GM12801 (cell line): ENCODE measurements around the gene IKZF5.

Experiments used
- CTCF ChIP-seq: IDR thresholded peaks from one replicate; pipeline ENCODE4 v1.5.1; 2011; ENCODE audit warnings: control low read depth; ENCODE audit not compliant: insufficient read length; ENCODE audit errors: extremely low read depth

The IKZF5 gene

GRCh38 chr10:123014772-123015171 is 6.2 kb upstream of the IKZF5 start:
- TF ChIP-seq CTCF: no peak

DNA sequence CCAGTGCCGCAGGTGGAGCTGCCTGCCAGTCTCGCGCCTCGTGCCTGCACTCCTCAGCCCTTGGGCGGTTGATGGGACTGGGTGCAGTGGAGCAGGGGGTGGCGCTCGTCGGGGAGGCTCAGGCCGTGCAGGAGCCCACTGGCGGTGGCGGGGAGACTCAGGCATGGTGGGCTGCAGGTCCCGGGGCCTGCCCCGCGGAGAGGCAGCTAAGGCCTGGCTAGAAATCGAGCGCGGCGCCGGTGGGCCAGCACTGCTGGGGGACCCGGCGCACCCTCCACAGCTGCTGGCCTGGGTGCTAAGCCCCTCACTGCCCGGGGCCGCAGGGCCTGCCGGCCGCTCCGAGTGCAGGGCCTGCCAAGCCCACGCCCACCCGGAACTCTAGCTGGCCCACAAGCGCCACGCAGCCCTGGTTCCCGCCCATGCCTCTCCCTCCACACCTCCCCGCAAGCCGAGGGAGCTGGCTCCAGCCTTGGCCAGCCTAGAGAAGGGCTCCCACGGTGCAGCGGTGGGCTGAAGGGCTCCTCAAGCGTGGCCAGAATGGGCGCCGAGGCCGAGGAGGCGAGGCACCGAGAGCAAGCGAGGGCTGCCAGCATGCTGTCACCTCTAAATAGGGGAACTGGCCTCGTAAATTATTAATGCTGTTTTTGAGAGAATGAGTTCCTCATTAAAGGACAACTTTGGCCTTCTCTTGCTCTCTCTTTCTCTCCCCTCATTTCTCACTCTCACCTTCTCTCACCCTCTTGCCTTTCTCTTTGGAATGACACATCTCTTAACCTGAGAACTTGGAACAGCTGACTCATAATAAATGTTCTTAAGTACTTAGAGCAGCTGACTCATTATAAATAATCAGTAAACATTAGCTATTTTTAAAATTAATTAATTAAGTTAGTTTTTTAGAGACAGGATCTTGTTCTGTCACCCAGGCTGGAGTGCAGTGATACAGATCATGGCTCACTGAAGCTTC is 5.1 kb upstream of the IKZF5 start:
- no peak for TF ChIP-seq CTCF

GRCh38 chr10:123011987-123012386 is 3.4 kb upstream of the IKZF5 start:
- no peak for TF ChIP-seq CTCF

GRCh38 chr10:123009105-123009820 is 668 bp upstream of the IKZF5 start:
- TF ChIP-seq CTCF: no peak

- TF ChIP-seq CTCF: no peak
Observed at GRCh38 chr10:123007558-123008354, 839 bp downstream of the IKZF5 start.

- TF ChIP-seq CTCF: no peak
Observed at GRCh38 chr10:123004298-123004697, 4.3 kb downstream of the IKZF5 start.

DNA sequence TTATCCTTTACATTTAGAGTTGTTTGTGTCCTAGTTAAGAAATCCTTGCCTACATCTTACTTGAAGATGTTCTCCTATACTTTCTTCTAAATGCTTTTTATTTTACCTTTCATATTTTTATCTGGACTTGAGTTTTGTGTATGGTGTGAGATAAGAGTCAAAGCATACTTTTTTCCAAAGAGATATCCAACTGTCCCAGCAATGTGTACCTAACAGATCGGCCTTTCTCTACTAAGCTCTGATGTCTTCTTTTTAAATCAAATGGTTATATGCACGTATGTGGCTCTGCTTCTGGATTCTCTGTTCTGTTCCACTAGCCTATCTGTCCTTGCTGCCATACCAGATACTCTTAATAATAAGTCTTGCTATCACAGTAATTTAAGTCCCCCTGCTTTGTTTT is 7.2 kb downstream of the IKZF5 start:
- no peak for TF ChIP-seq CTCF
